Tibial nerve (tissue), 4 donors: ENCODE data around the gene PACSIN2. TPM values are rescaled to one million over a fixed set of nuclear protein-coding genes. Genes with fewer than 3 reads are reported as not detected.
A peak's percentile ranks its signal among the peaks of the same experiment; 100 is the strongest.

Source experiments
- DNase-seq, 2 donors: peaks; one replicate each; pipeline ENCODE4 v3.0.0-alpha.2; 2019; ENCODE audit warnings: low spot score in 2 of 2
- H3K27ac ChIP-seq, 4 donors: fragments of 200-600 bp; sonication (generic) in 3 of 4; one replicate each; pipeline ENCODE4 v1.5.1; 2017 to 2019; ENCODE audit warnings: mild to moderate bottlenecking in 1 of 4
- H3K27me3 ChIP-seq, 2 donors: fragments of 200-600 bp; sonication (generic) in 1 of 2; one replicate each; pipeline versions ENCODE4 v1.5.1 to v1.6.0; 2017 to 2019
- H3K36me3 ChIP-seq, 3 donors: fragments of 200-600 bp; sonication (generic); one replicate each; pipeline ENCODE4 v1.5.1; 2018 to 2019
- H3K4me1 ChIP-seq, 4 donors: fragments of 200-600 bp; sonication (generic) in 3 of 4; one replicate each; pipeline ENCODE4 v1.5.1; 2017 to 2019
- H3K4me3 ChIP-seq, 4 donors: fragments of 200-600 bp; sonication (generic) in 3 of 4; one replicate each; pipeline ENCODE4 v1.5.1; 2017 to 2019; ENCODE audit warnings: mild to moderate bottlenecking in 1 of 4, moderate library complexity in 1 of 4
- H3K9me3 ChIP-seq, 4 donors: fragments of 200-600 bp; sonication (generic) in 3 of 4; one replicate each; pipeline ENCODE4 v1.5.1; 2017 to 2019
- CTCF ChIP-seq, 5 experiments: fragments of 200-600 bp in 3 of 5; fragments of 450-650 bp in 2 of 5; sonication (generic) in 3 of 5; IDR thresholded peaks; one replicate each; pipeline ENCODE4 v1.5.1; 2016 to 2019; ENCODE audit warnings: antibody characterized with exemption in 5 of 5, mild to moderate bottlenecking in 3 of 5, moderate library complexity in 2 of 5
- EP300 ChIP-seq, 2 donors: sonication (generic); formaldehyde crosslinking; IDR thresholded peaks; one replicate each; pipeline ENCODE4 v1.6.1; 2017; ENCODE audit warnings: antibody characterized with exemption in 2 of 2, mild to moderate bottlenecking in 1 of 2
- POLR2A ChIP-seq, 2 donors: fragments of 450-650 bp; IDR thresholded peaks; one replicate each; pipeline ENCODE4 v1.6.1; 2017; ENCODE audit warnings: antibody characterized with exemption in 2 of 2, mild to moderate bottlenecking in 2 of 2, moderate library complexity in 2 of 2
- WGBS, 2 donors: methylation state at CpG; one replicate each; pipeline ENCODE4 v1.1.5; 2018; 5-methylcytosine and 5-hydroxymethylcytosine counted together
- total RNA-seq, 4 donors: library from RNA; depleted of rRNA; stranded (reverse); fragments of >200 nt; gene quantifications; one replicate each; pipeline ENCODE4 v1.1.0, GENCODE V29; 2016

Gene PACSIN2
- total RNA-seq, 4 donors from 2014 or later: 45.9 to 78.2 (median 59.0) TPM

GRCh38 chr22:42970029-42970428 is 44.9 kb downstream of the PACSIN2 start:
- DNase-seq: no peak
- no peaks in the 10 kb centered on the region for H3K9me3 ChIP-seq
- H3K4me3 ChIP-seq: no peak overlapping the region
- peaks cover 0 to 30% (median 20%) of the 10 kb centered on the region in 4 donors for H3K4me1 ChIP-seq
- no peak overlapping the region for H3K27ac ChIP-seq
- H3K36me3 ChIP-seq: no peaks in the 10 kb centered on the region
- H3K27me3 ChIP-seq: no peaks in the 10 kb centered on the region
- TF ChIP-seq POLR2A (IDR thresholded peaks at IDR 0.05) (no peak), CTCF (IDR thresholded peaks at IDR 0.05) (no peak), EP300 (IDR thresholded peaks at IDR 0.05) (no peak)
- 94 to 95% methylated on average over 5 of the region's 5 CpGs for WGBS, 2 donors

GRCh38 chr22:42969348-42969975 is 45.5 kb downstream of the PACSIN2 start:
- DNase-seq: no peak
- Histone ChIP-seq H3K9me3 (no peaks in the 10 kb centered on the region), H3K27ac (no peak overlapping the region), H3K4me1 (peaks cover 0 to 25% (median 15%) of the 10 kb centered on the region in 4 donors), H3K4me3 (no peak overlapping the region), H3K27me3 (no peaks in the 10 kb centered on the region), H3K36me3 (no peaks in the 10 kb centered on the region)
- TF ChIP-seq CTCF (IDR thresholded peaks at IDR 0.05): no peak
- no peak for TF ChIP-seq EP300 (IDR thresholded peaks at IDR 0.05)
- no peak for TF ChIP-seq POLR2A (IDR thresholded peaks at IDR 0.05)
- WGBS, 2 donors: 77 to 81% methylated on average over 12 of the region's 12 CpGs

- Histone ChIP-seq H3K36me3 (no peaks in the 10 kb centered on the region), H3K4me1 (peaks cover 0 to 15% (median 4%) of the 10 kb centered on the region in 4 donors), H3K27ac (no peak overlapping the region), H3K9me3 (no peaks in the 10 kb centered on the region), H3K27me3 (no peaks in the 10 kb centered on the region), H3K4me3 (no peak overlapping the region)
- no peak for TF ChIP-seq POLR2A (IDR thresholded peaks at IDR 0.05)
- peak in 1 of 5 experiments; percentile 14 for TF ChIP-seq CTCF (IDR thresholded peaks at IDR 0.05)
- TF ChIP-seq EP300 (IDR thresholded peaks at IDR 0.05): peak in 1 of 2 donors; percentile 12
- DNase-seq: no peak
- WGBS, 2 donors: 60 to 80% methylated on average over 8 of the region's 8 CpGs
These were observed 47.0 kb downstream of the PACSIN2 start for GRCh38 chr22:42967933-42968332.

- no peak overlapping the region for H3K4me3 ChIP-seq
- no peak overlapping the region for H3K27ac ChIP-seq
- H3K9me3 ChIP-seq: no peaks in the 10 kb centered on the region
- H3K4me1 ChIP-seq: peaks cover 0 to 19% (median 10%) of the 10 kb centered on the region in 4 donors
- H3K27me3 ChIP-seq: no peaks in the 10 kb centered on the region
- no peaks in the 10 kb centered on the region for H3K36me3 ChIP-seq
- 90 to 93% methylated on average over 8 of the region's 8 CpGs for WGBS, 2 donors
- DNase-seq: no peak
- TF ChIP-seq EP300 (IDR thresholded peaks at IDR 0.05): no peak
- TF ChIP-seq CTCF (IDR thresholded peaks at IDR 0.05): no peak
- TF ChIP-seq POLR2A (IDR thresholded peaks at IDR 0.05): no peak
These were observed 47.9 kb downstream of the PACSIN2 start for GRCh38 chr22:42967005-42967404.

GRCh38 chr22:42966497-42966896 is 48.5 kb downstream of the PACSIN2 start:
- H3K9me3 ChIP-seq: no peaks in the 10 kb centered on the region
- H3K27me3 ChIP-seq: no peaks in the 10 kb centered on the region
- H3K4me3 ChIP-seq: no peak overlapping the region
- H3K36me3 ChIP-seq: no peaks in the 10 kb centered on the region
- peaks cover 0 to 24% (median 16%) of the 10 kb centered on the region in 4 donors for H3K4me1 ChIP-seq
- no peak overlapping the region for H3K27ac ChIP-seq
- DNase-seq: no peak
- WGBS, 2 donors: 79 to 95% methylated on average over 1 of the region's 1 CpG
- TF ChIP-seq CTCF (IDR thresholded peaks at IDR 0.05) (no peak), EP300 (IDR thresholded peaks at IDR 0.05) (no peak)
